Activated T-cell treated with anti-CD3 and anti-CD28 coated beads, Interleukin-2, amount 50 U/mL, for 72 hours (primary cell): Measurements from ENCODE around the gene QRICH1. TPM values are rescaled to one million over a fixed set of nuclear protein-coding genes. Genes with fewer than 3 reads are reported as not detected.

Experiments
- ATAC-seq, 2 donors: fragments of 150-1000 bp; cut with Tn5 transposase; replicated peaks in 1 of 2; 2 replicates each; pipeline ENCODE4 v1.10.0; 2021; ENCODE audit warnings: moderate library complexity in 2 of 2, mild to moderate bottlenecking in 1 of 2
- DNase-seq, 2 donors: peaks; one replicate each; pipeline ENCODE4 v3.0.0; 2021 to 2022; ENCODE audit warnings: mixed read lengths in 1 of 2
- H3K27ac Mint-ChIP-seq: one replicate; pipeline ENCODE4 v1.8.0; 2022; ENCODE audit warnings: mild to moderate bottlenecking, moderate library complexity, mixed read lengths
- H3K27me3 Mint-ChIP-seq: one replicate; pipeline ENCODE4 v1.8.0; 2022; ENCODE audit warnings: low read depth, mixed read lengths
- H3K36me3 Mint-ChIP-seq, 2 donors: one replicate each; pipeline ENCODE4 v1.8.0; 2022; ENCODE audit warnings: mixed read lengths in 2 of 2, mild to moderate bottlenecking in 1 of 2; ENCODE audit not compliant: insufficient read depth in 2 of 2
- H3K4me1 Mint-ChIP-seq: one replicate; pipeline ENCODE4 v1.8.0; 2022; ENCODE audit warnings: low read depth, mixed read lengths
- H3K4me3 Mint-ChIP-seq, 2 donors: one replicate each; pipeline ENCODE4 v1.8.0; 2022; ENCODE audit warnings: mild to moderate bottlenecking in 2 of 2, mixed read lengths in 2 of 2, moderate library complexity in 2 of 2
- H3K9me3 Mint-ChIP-seq, 2 donors: one replicate each; pipeline ENCODE4 v1.8.0; 2022; ENCODE audit warnings: mixed read lengths in 2 of 2
- total RNA-seq, 2 donors: library from RNA; stranded (reverse); gene quantifications; one replicate each; pipeline ENCODE4 v1.2.3, GENCODE V29; 2022

Gene QRICH1
- total RNA-seq, 2 donors from 2014 or later, result 120 to 123 TPM

GRCh38 chr3:49005998-49006397 is 87.9 kb downstream of the QRICH1 start:
- H3K9me3 Mint-ChIP-seq, result no peaks in the 10 kb centered on the region
- no peaks in the 10 kb centered on the region for H3K27me3 Mint-ChIP-seq
- no peak for ATAC-seq
- peaks cover 2 to 3% of the 10 kb centered on the region in 2 donors for H3K36me3 Mint-ChIP-seq
- no peak overlapping the region for H3K27ac Mint-ChIP-seq
- H3K4me3 Mint-ChIP-seq, result peak overlapping the region; percentile 98 to 99
- DNase-seq, result no peak
- H3K4me1 Mint-ChIP-seq, result peaks cover 25% of the 10 kb centered on the region

- DNase-seq (no peak), ATAC-seq (no peak)
- peaks cover 2 to 3% of the 10 kb centered on the region in 2 donors for H3K36me3 Mint-ChIP-seq
- peaks cover 25% of the 10 kb centered on the region for H3K4me1 Mint-ChIP-seq
- no peak overlapping the region for H3K27ac Mint-ChIP-seq
- no peak overlapping the region for H3K4me3 Mint-ChIP-seq
- no peaks in the 10 kb centered on the region for H3K9me3 Mint-ChIP-seq
- H3K27me3 Mint-ChIP-seq, result no peaks in the 10 kb centered on the region
Observed at GRCh38 chr3:49005303-49005680, 88.6 kb downstream of the QRICH1 start.

- peaks cover 2 to 3% of the 10 kb centered on the region in 2 donors for H3K36me3 Mint-ChIP-seq
- H3K27ac Mint-ChIP-seq, result no peak overlapping the region
- DNase-seq (no peak), ATAC-seq (no peak)
- no peak overlapping the region for H3K4me3 Mint-ChIP-seq
- peaks cover 25% of the 10 kb centered on the region for H3K4me1 Mint-ChIP-seq
- H3K9me3 Mint-ChIP-seq, result no peaks in the 10 kb centered on the region
- no peaks in the 10 kb centered on the region for H3K27me3 Mint-ChIP-seq
Observed at GRCh38 chr3:49004352-49005302, 89.2 kb downstream of the QRICH1 start.

GRCh38 chr3:49001155-49001554 is 92.7 kb downstream of the QRICH1 start:
- no peaks in the 10 kb centered on the region for H3K9me3 Mint-ChIP-seq
- ATAC-seq (no peak), DNase-seq (no peak)
- peak overlapping the region; percentile 59 for H3K27ac Mint-ChIP-seq
- H3K4me3 Mint-ChIP-seq, result no peak overlapping the region
- no peaks in the 10 kb centered on the region for H3K4me1 Mint-ChIP-seq
- no peaks in the 10 kb centered on the region for H3K27me3 Mint-ChIP-seq
- no peaks in the 10 kb centered on the region for H3K36me3 Mint-ChIP-seq

- ATAC-seq, result no peak
- Mint-ChIP-seq H3K4me1 (peaks cover 6% of the 10 kb centered on the region), H3K4me3 (no peak overlapping the region), H3K27me3 (no peaks in the 10 kb centered on the region), H3K9me3 (no peaks in the 10 kb centered on the region), H3K27ac (peak overlapping the region; percentile 63), H3K36me3 (peaks cover 0 to 2% of the 10 kb centered on the region in 2 donors)
- no peak for DNase-seq
Observed at GRCh38 chr3:48999085-48999858, 94.6 kb downstream of the QRICH1 start.

GRCh38 chr3:48997714-48998637 is 95.9 kb downstream of the QRICH1 start:
- Mint-ChIP-seq H3K36me3 (peaks cover 0 to 2% of the 10 kb centered on the region in 2 donors), H3K4me3 (no peak overlapping the region), H3K27ac (no peak overlapping the region), H3K27me3 (no peaks in the 10 kb centered on the region), H3K4me1 (peaks cover 17% of the 10 kb centered on the region), H3K9me3 (no peaks in the 10 kb centered on the region)
- DNase-seq, result no peak
- no peak for ATAC-seq

GRCh38 chr3:48997102-48997635 is 96.7 kb downstream of the QRICH1 start:
- H3K4me3 Mint-ChIP-seq, result no peak overlapping the region
- H3K4me1 Mint-ChIP-seq, result peaks cover 18% of the 10 kb centered on the region
- H3K27ac Mint-ChIP-seq, result no peak overlapping the region
- no peaks in the 10 kb centered on the region for H3K9me3 Mint-ChIP-seq
- no peak for DNase-seq
- no peak for ATAC-seq
- no peaks in the 10 kb centered on the region for H3K27me3 Mint-ChIP-seq
- peaks cover 0 to 2% of the 10 kb centered on the region in 2 donors for H3K36me3 Mint-ChIP-seq

GRCh38 chr3:48996640-48997039 is 97.2 kb downstream of the QRICH1 start:
- Mint-ChIP-seq H3K27me3 (no peaks in the 10 kb centered on the region), H3K36me3 (peaks cover 0 to 6% of the 10 kb centered on the region in 2 donors), H3K4me1 (peaks cover 24% of the 10 kb centered on the region), H3K27ac (no peak overlapping the region), H3K4me3 (no peak overlapping the region), H3K9me3 (no peaks in the 10 kb centered on the region)
- no peak for ATAC-seq
- no peak for DNase-seq

GRCh38 chr3:48993834-48994233 is 100.0 kb downstream of the QRICH1 start:
- peaks cover 39% of the 10 kb centered on the region for H3K4me1 Mint-ChIP-seq
- H3K36me3 Mint-ChIP-seq, result peaks cover 0 to 8% of the 10 kb centered on the region in 2 donors
- H3K27ac Mint-ChIP-seq, result peak overlapping the region; percentile 18
- no peak for DNase-seq
- no peaks in the 10 kb centered on the region for H3K27me3 Mint-ChIP-seq
- no peak for ATAC-seq
- H3K4me3 Mint-ChIP-seq, result no peak overlapping the region
- no peaks in the 10 kb centered on the region for H3K9me3 Mint-ChIP-seq

- DNase-seq (no peak), ATAC-seq (no peak)
- Mint-ChIP-seq H3K9me3 (no peaks in the 10 kb centered on the region), H3K27me3 (no peaks in the 10 kb centered on the region), H3K36me3 (peaks cover 0 to 8% of the 10 kb centered on the region in 2 donors), H3K4me3 (peak overlapping the region; percentile 97 to 98), H3K4me1 (peaks cover 55% of the 10 kb centered on the region), H3K27ac (peak overlapping the region; percentile 94)
Observed at GRCh38 chr3:48991851-48992545, 101.9 kb downstream of the QRICH1 start.

- Mint-ChIP-seq H3K36me3 (peaks cover 0 to 8% of the 10 kb centered on the region in 2 donors), H3K27me3 (no peaks in the 10 kb centered on the region), H3K9me3 (no peaks in the 10 kb centered on the region), H3K4me3 (peak overlapping the region; percentile 97 to 98), H3K4me1 (peaks cover 62% of the 10 kb centered on the region), H3K27ac (peak overlapping the region; percentile 94)
- ATAC-seq (peak; percentile 12 to 24), DNase-seq (peak; percentile 39 to 47)
Observed at GRCh38 chr3:48990636-48991469, 103.0 kb downstream of the QRICH1 start.
